ENCODE results near the gene ZFYVE28. TPM values are rescaled to one million over a fixed set of nuclear protein-coding genes. Genes with fewer than 3 reads are reported as not detected.
A peak's percentile ranks its signal among the peaks of the same experiment; 100 is the strongest.

ZFYVE28 gene
- polyA plus RNA-seq, 1 of the 3 experiments (the other 2 are of a cell fraction) = 3.2 TPM

GRCh38 chr4:2412885-2413716 is 5.3 kb downstream of the ZFYVE28 start (continued):
- TF ChIP-seq CTCF (IDR thresholded peaks at IDR 0.05) (peak; percentile 62), RXRA (IDR thresholded peaks at IDR 0.05; ENCODE audit: borderline replicate concordance, low read depth) (peak; percentile 40; the same call in 1 of the 2 replicates), SMC3 (IDR thresholded peaks at IDR 0.05; ENCODE audit: low read depth, low read length) (peak; percentile 61), PBX3 (IDR thresholded peaks at IDR 0.05) (peak; percentile 67), TAF1 (IDR thresholded peaks at IDR 0.05; ENCODE audit: borderline replicate concordance, low read depth, low read length) (no peak; the same call in none of the 2 replicates), NFIC (IDR thresholded peaks at IDR 0.05; ENCODE audit: borderline replicate concordance) (peak; percentile 44; the same call in 1 of the 2 replicates), EZH2phosphoT487 (IDR thresholded peaks at IDR 0.05; ENCODE audit: borderline replicate concordance, low read depth) (no peak), TEAD4 (IDR thresholded peaks at IDR 0.05; ENCODE audit: borderline replicate concordance, insufficient read depth) (0 out of 2 replicates have a peak, but pooled peaks have one; percentile 11), NRF1 (IDR thresholded peaks at IDR 0.05; ENCODE audit: low read depth, low read length) (peak; percentile 61), ELF1 (IDR thresholded peaks at IDR 0.05) (peak; percentile 58), RCOR1 (IDR thresholded peaks at IDR 0.05; ENCODE audit: low read length) (peak; percentile 18; the same call in 1 of the 2 replicates), FOXJ3 (CRISPR knock-in tag; IDR thresholded peaks at IDR 0.05) (peak; percentile 26; the same call in 1 of the 2 replicates), EP300 (IDR thresholded peaks at IDR 0.05; ENCODE audit: borderline replicate concordance in 1 of 2, low read depth in 1 of 2, low read length in 1 of 2) (0 out of 4 replicates have a peak, but pooled peaks have one; percentile 28 to 40), MXI1 (IDR thresholded peaks at IDR 0.05; ENCODE audit: low read depth, low read length) (peak; percentile 76), MAX (IDR thresholded peaks at IDR 0.05; ENCODE audit: low read depth) (peak; percentile 68), CHD2 (IDR thresholded peaks at IDR 0.05; ENCODE audit: low read length, partially characterized antibody) (peak; percentile 28), USF1 (IDR thresholded peaks at IDR 0.05; ENCODE audit: borderline replicate concordance, low read depth) (no peak)

All from SK-N-SH (cell line).